HG03196 (cell line): ENCODE measurements around the gene URAD.
"Not testable (repeated sequence)": the region's sequence is repeated elsewhere in the genome, so short reads cannot be mapped to it uniquely, and the experiment has no call there.

ENCODE experiments used
- ATAC-seq: cut with Tn5 transposase; IDR thresholded peaks from one replicate; pipeline ENCODE4 v1.9.1; 2021; ENCODE audit not compliant: unreplicated experiment

Gene URAD

DNA sequence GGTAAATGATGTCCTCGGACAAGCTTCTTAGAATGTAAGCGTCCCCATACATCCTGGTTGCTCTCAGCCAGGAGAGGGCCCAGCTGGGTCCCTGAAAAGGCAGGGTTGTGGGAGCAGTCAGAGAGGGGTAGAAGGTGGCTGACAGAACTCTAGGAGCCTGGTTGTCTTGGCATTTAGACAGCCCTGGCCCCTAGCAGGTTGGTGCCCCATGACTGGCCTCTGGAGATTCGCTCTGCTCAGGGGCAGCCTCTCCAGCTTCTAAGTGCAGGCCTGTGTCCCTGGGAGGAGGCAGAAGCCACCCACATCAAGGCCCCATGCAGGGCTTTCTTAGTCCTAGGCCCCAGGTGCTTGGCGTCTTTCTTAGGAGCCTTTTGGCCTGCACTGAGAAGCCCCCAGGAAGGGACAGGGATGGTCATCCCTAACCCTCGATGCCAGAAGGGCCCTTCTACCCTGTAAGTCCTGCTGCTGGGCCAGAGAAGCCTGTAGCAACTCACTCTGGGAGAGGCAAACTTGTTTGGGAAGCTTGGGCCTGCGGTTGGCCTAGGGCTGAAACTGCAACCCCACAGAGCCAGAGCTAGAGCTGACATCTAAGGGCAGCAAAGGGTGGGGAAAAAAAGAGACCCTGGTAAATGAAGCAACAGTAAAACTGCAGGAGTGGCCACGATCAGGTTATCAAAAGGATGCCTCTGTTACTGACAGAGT, 16.6 kb downstream of the URAD start:
- ATAC-seq = no peak

DNA sequence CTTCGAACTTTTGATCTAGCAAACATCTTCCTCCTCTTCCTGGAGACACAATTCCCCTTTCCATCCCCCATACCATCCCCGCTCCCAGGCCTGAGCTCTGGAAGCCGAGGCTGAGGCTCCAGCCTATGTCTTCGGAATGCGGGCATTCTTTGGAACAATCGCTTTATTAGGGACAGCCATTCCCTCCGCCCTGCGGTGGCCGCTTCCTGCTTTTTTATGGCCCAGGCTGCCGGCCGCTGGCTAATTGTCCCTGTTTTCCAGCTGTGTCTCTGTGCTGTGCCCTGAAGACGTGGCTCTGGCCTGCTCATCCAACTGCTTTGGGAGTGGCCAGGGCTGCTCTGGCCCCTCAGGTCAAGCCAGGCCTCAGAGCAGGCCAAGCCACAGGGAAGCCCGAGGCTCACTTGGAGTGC, 17.3 kb downstream of the URAD start:
- ATAC-seq = no peak

DNA sequence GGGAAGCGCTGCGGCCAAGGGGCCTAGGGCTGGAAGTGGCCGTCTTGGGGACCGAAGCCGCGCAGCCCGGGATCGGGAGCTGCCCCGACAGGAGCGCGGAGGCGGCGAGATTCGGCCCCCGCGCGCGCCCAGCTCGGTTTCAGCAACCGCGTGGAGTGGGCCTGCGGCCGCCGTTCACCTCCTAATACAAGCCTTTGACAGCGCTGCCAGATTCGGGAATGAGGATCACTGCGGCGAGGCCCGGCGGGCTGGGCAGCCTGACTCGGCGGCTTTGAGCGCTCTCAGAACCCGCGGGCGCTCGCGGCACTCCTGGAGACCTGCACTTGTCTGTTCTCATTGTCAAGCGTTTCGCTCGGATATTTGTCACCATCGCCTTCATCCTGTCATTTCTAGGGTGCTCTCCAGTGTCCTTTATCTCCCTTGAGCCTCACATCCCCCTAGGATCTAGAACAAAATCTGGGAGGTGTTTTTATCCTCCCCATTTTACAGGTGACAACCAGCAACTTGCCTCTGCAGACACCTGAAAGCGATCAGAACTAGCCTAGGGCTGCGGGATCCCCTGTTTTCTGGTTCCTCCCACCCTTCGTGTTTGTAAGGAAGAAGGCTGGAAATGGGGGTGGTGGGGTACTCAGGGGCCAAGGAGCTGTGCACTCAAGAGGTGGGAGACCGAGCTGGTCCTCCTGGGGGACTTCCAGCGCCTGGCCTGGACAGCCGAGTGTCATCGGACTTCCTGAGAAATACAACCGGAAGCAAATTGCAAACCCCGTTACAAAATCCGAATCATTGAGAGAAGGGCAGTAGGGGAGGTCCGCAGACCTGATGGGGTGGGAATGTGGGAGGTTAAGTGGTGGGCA, 17.9 kb downstream of the URAD start:
- ATAC-seq = no peak

DNA sequence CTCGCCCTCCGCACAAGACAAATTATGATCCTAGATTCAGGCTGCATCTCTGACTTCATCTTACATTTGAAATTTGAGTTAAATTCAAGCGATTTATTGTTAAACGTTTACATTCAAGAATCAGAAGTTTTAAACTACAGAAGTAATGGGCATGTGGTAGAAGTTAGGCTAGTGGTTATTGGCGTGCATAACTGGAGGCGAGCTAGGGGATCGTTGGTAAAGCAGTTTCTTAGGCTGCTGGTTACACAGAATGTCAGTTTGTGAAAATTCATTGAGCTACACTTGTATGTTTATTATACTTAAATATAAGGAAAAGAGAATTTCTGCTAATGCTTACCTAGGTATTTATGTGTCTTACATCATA, 18.6 kb downstream of the URAD start:
- no peak for ATAC-seq

DNA sequence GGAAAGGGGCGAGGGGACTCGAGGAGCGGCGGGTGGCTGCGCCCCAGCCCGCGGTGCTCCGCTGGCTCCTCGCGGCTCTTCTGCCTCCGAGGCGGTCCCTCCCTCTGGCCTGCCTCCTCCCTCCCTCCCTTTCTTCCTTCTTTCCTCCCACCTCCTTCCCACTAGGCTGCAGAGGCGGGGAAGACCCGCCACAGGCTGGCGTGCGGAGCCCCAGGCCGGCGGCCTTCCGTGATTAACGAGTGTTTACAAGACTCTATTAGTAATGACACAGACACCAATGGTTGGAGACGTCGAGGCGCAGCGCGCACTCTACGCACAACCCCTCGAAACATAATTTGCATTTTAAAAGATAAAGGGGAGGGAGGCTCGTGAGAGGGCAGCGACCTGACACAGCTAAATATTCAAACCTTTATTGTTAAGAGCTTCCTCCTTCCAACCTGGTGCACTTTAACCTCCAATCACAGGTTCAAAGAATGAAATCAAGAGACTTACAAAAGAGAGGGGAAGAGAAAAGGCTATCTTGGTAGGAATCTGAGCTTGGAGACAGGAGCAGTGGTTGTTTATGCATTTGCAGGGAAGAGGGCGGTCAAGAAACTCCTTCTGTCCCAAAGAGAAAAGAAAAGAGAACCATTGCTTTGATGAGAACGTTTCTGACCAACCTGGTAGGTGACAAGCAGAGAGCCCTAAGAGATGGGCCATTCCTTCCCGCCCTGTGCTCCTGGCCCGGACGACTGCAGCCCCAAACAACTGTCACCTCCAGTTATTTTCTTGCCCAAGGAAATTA, 19.2 kb downstream of the URAD start, which contains the start of gene CDX2:
Gene CDX2 (minus strand): TSS at position 234 of the 784 bp plus-strand sequence. CDS start 309 bp downstream, outside the sequence.
- ATAC-seq = no peak

DNA sequence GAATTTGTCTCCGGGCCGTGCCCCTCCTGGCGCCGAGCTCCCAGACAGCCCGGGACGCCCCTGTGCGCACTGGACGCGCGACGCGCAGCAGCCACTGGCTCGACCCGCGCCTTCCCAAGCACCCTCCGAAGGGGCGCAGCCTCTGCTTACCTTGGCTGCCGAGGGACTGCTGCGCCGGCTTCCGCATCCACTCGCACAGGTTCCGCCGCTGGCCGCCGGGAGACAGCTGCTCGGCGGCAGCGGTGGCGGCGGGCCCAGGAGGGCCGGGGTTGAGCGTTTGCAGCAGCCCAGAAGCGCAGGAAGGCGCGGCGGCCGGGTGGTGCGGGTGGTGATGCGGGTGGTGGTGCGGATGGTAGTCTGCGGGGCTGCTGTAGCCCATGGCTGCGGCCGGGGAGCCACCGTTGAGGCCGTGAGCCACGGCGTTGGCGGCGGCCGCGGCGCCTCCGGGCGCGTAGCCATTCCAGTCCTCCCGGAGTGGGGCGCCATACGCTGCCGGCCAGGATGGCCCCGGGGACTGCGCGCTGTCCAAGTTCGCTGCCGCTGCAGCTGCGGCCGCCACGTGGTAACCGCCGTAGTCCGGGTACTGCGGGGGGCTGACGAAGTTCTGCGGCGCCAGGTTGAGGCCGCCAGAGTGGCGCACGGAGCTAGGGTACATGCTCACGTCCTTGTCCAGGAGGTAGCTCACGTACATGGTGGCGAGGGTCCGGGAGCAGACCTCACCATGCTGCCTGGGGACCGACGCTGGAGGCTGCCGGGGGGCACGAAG, 20.0 kb downstream of the URAD start:
- no peak for ATAC-seq

DNA sequence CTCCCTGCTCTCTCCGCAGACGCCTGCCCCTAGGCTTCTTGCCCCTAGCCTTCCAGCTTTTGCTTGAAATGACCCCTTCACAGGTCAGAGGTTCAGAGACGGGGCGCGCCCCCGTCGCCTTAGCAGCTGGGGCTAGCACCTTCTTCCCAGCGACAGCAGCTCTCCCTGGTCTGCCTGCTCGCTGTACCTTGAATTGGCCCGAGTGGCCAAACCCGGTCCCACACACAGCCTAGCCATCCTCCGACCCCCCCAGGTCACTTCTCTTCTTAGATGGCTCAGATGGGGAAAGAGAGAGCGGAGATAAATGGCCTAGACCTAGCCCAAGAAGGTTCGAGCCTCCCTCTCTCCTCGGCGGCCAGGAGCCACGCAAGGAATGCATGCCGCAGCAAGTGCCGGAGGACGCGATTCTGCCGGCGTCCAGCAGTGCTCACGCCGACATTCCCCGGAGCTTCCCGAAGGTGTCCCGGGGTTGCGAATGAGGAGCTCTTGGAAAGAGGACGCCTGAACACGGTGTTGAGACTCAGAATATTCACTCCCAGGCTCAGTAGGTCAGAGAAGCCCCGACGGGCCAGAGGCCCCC, 20.7 kb downstream of the URAD start:
- no peak for ATAC-seq

DNA sequence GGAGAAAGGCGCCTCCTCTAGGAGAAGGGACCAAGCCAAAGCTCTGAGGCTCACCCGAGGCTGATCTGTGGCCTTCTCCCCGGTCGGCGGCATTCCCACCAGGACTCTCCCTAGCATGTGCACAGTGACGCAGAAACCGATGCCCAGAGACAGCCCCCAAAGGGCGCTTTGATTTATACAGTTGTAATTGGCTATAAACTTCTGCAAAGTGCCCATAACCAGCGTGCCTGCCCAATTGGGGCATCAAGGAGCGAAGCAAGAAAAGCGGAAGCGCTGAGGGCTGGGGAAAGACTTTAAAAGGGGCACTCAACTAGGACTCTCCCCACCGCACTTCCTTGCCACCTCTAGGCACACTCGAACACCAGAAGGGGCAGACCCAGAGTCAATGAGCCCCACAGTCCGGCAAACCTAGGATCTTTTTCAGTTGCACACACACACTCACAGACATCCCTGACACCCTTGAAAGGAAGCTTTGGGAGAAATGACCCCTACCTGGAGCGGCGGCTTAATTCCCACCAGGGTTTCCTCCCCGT, 21.2 kb downstream of the URAD start:
- ATAC-seq = no peak

DNA sequence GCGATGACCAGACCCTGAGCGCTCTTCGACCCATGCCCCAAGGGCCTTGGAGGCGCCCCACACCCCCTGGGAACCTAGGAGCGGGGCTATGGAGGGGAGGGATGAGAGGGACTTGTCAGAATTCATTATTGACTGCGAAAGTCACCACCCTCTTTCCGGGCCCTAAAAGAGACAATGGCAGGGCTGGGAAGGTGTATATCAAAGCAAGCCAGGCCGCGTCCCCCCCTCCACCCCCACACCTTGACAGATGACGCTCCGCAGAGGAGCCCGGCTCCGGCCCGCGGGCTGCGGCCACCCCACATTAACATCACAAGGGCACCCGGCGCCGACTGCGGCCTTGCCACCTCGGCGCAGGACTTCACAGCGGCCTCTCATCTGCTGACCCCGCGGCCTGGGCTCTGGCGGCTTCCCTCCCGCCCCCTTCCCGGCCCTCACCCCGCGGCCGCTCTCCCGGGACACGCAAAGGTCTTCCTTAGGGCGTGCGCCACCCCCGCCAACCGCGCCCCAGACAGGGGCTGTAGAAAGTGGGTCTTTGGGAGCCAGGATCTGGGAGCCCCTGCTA, 21.8 kb downstream of the URAD start:
- ATAC-seq = no peak

DNA sequence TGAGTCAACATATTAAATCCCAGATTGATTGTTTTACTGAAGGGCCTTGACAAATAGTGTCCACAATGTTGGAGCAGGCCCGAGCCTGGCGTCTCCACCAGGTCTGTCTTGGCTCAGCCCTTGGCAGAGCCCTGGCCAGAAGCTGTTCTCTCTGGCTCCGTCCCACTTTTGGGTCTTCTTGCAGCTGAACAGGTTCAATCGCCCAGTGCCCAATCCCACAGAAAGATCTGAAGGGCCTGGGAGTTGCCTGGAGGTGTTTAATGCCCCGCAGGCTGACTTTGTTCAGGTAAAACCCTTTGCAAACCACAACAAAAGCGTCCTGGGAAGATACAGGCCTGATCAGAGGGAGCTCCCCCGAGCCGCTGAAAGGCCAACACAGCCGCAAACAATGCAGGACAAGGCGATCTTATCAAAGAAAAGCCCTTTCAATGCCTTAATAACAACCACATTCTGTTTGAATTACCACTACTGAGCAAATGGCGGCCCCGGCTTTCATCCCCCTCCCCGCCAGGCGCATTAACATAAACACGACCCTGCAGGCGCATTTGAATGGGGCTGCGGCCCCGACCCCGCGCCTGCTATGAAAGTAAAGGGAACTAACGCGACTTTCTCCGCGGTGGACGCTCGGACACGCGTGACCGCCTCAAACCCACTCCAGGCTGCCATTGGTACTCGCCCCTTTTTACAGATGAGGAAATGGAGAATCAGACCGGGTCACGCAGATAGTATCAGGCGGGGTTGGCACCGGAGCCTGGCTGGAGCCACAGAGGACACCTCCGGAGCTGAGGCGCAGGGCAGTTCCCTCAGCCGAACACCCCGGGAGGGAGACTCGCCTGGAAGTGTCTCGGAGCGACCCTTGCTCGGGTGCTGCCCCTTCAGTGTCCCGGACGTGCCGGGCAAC, 22.5 kb downstream of the URAD start:
- ATAC-seq = no peak

DNA sequence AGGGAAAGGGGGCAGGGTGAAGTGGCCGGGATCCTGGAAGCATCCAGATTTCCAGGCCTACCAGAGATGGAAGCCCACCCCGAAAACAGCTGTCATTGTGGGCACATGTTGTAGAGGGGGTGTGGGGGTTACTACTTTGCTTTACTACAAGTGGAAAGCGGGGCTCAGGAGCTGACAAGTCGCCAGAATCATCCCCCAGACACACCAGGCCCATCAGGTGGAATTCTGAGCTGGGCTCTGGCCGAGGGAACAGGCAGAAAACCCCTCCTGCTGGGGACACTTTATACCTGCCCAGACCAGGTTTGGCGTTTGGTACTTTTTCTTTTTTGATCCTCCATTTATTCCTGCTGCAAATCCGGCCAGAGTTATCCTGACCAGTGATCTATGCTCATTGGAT, 23.2 kb downstream of the URAD start:
- ATAC-seq = no peak

DNA sequence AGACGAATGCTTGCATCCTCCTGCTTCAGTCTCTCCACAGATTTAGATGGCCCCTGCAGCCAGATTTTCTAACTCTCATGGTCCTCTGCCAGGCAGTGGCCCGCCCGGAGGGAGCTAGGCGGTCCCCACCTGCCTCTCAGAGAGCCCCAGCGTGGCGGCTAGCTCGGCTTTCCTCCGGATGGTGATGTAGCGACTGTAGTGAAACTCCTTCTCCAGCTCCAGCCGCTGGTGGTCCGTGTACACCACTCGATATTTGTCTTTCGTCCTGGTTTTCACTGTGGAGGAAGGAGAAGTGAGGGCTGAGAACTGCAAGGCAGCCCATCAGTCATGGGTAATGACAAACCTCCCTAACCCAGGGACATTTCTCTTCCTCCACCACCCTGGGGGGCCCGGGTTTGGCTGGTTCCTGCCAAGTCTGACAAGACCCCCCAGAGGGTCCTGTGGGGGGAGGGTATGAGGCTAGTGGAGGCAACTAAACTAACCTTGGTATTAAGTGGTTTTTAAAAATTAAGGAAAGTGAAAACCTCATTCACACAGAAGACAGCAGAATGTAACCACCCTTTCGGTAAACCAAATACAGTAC, 23.7 kb downstream of the URAD start:
- no peak for ATAC-seq

DNA sequence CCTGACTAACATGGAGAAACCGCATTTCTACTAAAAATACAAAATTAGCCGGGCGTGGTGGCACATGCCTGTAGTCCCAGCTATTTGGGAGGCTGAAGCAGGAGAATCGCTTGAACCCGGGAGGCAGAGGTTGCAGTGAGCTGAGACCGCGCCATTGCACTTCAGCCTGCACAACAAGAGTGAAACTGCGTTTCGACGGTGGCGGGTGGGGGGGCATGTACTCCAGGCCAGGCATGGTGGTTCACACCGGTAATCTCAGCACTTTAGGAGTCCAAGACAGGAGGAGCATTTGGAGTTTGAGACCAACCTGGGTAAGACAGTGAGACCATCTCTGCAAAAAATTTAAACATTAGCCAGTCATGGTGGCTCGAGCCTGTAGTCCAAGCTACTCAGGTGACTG, 24.3 kb downstream of the URAD start:
- ATAC-seq = not testable (repeated sequence)

DNA sequence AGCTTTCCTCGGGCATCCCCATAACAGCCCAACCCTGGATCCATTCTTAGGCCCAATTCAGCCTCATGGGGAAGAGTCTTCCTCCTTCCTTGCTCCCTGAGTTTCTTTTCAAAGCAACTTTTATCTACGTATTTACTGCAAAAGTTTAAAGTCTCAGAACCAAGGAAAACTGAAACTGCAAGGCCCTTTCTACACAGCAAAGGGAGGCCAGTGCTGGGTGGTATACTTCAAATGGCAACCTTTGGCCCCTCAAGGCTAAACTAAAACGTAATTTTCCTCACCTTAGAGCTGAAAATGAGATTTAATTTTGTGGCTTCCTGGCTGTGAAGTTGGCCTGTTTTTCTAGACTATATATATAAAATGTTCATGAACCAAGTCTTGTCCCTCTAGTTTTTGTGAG, 25.0 kb downstream of the URAD start:
- ATAC-seq = no peak

DNA sequence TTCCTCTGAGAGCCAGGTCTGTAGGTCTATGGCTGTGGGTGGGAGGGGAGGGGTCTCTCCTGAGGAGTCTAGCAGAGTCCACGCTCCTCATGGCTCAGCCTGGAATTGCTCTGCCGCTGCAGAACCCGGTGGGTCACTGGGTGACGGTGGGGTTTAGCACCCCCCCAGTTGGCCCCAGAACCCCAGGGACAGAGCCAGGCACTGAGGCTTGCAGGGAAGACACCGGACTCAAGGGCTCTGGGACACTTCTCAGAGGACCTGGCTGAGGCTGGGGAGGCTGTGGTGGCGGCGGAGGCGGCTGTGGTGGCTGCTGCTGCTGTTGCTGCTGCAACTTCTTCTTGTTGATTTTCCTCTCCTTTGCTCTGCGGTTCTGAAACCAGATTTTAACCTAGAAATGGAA, 25.5 kb downstream of the URAD start:
- ATAC-seq = no peak

DNA sequence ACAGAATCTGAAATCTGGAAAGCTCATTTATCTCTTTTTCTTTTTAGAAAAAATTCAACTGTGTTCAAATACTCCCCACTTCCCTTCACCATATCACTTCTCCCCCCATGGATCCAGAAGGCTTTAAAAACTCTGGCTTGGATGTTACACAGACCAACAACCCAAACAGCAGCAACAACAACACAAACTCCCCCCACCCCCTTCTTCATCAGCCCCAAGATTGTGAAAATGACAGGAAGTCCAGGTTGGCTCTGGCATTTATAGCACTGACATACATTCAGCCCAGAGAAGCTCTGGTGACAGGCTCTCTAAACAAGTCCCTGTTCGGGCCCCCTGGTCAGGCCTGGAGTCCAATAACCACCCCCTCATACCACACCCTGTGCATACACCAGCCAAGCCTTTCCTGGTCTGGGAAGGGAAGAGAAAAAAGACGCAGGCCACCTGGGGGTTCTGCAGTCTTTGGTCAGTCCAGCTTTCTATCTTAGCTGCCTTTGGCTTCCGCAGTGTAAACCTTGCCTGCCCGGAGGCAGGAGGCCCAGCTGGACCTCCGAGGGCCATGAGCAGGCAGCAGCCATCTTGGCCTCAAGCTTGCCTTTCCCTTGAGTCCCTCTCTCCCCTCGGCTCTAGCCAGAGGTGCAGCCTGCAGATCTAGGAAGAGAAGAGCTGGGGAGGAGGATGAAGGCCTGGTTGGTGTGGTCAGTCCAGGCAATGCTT, 26.2 kb downstream of the URAD start:
- no peak for ATAC-seq

DNA sequence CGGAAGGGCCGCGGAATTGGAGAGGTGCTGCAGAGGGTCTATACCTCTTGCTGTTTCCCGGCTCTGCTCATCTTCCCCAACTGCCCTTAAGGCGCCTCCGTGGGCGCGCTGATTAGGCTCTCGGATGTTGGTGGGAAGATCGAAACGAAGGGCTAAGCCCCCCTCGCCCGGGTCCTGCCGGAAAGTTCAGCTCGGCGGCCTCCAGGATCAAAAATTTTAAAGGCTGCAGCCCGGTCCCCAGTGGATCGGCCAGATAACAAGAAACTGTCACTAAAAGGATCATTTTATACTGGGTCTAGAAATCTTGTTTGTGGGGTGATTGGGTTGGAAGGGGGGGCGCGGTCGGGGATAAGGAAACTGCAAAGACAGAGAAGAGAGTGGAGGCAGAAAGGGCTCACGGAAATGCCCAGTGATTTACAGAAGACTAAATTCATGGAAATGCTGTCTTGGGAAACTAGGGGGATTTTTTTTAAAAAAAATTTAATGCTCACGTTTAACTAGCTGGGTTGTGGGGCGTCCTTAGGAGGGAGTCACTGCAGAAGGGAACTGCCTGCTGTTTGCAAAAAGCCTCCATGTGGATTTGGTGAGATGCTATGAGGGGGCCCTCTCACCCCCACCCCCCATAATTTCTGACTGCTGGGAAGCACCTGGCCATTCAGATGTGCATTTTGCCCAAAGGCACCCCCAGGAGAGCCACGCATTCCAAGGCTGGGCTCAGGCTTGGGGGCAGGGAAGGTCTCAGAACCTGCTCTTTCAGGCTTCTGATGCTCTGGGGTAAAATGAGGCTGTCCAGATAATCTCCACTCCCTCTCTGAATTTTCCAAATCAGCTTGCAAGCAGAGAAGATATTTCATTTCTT, 27.0 kb downstream of the URAD start:
- ATAC-seq = no peak
